GM18520 (cell line): ENCODE results near the gene STARD13.

Experiments
- ATAC-seq: cut with Tn5 transposase; IDR thresholded peaks from one replicate; pipeline ENCODE4 v1.9.1; 2021; ENCODE audit not compliant: unreplicated experiment

Gene STARD13

DNA sequence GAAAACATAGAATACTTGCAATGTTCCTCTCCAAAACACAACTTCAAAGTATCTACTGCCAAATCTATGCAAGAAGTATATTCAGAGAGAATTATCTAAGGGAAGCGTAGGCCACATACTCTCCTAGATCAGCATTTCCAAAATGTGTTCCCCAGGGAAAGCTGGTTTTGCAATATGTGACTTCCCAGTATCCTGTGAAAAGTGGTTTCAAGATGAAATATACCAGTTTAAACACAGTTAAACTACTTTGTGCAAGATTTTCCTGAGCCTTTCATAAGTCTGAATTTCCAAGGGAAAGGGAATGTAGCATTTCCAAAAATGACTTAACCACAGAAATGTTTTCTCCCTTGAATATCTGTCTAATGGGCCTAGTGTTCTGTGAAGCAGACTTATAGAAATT is 7.6 kb downstream of the STARD13 start:
- ATAC-seq = no peak

GRCh38 chr13:33277037-33277740 is 8.4 kb downstream of the STARD13 start:
- no peak for ATAC-seq

DNA sequence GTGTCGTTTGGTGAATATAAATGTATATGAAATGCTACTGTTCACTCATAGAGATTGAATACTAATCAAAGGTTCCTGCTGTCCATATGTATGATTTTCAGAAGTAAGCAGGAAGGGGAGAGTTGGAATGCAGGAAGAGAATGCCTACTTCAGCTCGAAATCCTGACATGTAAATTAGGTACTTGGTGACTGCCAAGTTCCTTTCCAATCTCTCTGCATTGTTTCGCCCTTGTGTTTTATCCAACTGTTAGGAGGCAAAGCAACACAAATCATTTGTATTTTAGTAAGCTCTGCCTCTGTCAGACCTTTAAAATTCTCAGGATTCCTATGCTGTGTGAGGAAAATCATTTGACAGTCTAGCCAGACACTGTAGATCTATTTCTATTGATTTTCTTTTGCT is 9.0 kb downstream of the STARD13 start:
- no peak for ATAC-seq

- ATAC-seq = no peak
Measured at GRCh38 chr13:33275916-33276315, 9.6 kb downstream of the STARD13 start.

DNA sequence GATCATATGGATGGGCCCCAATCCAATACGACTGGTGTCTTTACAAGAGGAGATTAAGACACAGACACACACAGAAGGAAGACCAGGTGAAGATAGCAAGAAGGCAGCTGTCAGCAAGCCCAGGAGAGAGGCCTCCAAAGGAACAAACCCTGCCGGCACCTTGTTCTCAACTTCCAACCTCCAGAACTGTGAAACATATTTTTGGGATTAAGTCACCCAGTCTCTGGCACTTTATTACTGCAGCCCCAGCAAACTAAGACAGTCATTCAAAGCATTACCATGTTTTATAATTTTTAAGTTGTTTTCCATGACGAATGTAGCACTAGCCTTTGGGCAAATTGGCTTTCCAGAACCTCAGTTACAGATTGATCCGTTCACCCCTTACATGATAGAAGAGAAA is 11.3 kb downstream of the STARD13 start:
- ATAC-seq = no peak

GRCh38 chr13:33272531-33273124 is 12.9 kb downstream of the STARD13 start:
- no peak for ATAC-seq

DNA sequence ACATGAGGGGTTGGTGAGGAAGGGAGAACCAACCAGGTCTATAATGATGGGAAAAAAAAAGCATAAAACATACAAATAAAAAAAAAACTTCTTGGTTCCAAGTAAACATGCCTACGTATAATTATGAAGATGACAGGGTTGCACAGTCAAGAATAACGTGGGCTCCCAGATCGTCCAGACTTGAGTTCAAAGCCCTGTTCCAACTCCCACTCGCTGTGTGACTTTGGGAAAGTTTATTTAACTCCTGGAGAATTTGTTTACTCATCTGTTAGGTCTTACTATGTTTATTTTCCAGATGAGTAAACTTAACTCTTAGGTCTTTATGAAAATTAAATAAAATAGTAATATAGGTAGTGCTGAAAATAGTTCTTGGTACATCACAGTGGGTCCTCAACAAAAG is 13.8 kb downstream of the STARD13 start:
- ATAC-seq = no peak

- ATAC-seq = no peak
Measured at GRCh38 chr13:33270895-33271538, 14.5 kb downstream of the STARD13 start.

DNA sequence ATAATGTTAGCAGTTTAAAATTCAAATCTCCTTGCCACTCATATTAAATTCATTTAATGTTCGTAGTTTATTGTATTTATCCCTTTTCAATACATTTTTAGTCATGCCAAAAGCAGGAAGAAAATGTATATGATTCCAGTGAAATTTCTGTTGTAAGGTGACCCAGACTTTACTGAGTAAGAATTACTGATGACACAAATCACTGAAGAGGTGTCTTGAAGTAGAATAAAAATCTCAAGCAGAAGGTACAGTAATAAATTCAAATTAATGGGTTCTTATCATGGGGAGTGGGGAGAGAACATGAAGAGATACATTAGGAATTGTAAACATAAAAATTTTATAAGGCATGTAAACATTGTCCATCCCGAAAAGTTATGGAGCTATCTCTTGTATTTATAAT is 19.9 kb downstream of the STARD13 start:
- no peak for ATAC-seq

DNA sequence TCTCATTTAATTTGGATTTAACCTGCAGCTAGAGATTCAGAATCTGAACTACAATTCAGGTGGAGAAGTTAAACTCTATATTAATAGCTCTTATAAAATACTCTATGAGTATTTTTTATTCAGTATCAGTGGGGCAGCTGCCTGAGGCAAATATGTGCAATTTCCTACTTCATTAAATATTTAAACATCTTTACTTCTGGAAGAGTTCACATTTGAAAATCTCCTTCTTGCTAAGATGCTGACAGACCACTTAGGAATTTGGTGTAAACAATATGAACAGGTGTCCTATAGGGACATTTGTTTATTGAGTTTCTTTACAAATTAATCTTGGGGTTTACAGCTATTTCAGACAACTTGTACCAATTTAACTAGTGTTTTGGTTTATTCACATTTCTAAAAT is 20.4 kb downstream of the STARD13 start:
- no peak for ATAC-seq

- no peak for ATAC-seq
Measured at GRCh38 chr13:33264620-33264978, 21.0 kb downstream of the STARD13 start.

DNA sequence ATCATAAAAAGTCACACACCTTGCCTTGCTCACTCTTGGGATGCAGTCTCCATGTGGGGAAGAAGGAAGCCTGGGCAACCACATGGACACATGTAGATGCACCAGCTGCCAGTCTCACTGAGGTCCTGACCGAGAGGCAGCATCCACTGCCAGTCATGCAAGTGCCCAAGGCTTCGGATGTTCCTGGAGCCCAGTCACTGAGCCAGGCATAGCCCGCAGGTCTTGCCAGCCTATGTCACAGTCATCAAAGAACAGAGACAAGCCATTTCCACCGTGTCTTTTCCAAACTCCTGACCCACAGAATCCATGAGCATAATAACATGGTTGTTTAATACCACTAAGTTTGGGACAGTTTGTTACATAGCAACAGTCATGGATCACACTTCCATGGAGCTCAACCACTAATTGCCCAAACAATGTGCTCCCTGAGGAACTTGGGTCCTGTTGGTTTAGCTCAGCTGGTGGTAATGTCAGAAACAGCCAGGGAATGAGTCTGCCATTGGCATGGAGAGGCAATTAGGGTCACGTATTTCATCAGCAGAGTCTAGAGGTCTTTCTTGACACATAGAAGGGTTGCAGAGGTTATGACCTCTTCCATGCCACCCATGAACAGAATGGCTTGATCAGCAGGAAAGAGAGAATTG is 21.5 kb downstream of the STARD13 start:
- ATAC-seq = no peak

DNA sequence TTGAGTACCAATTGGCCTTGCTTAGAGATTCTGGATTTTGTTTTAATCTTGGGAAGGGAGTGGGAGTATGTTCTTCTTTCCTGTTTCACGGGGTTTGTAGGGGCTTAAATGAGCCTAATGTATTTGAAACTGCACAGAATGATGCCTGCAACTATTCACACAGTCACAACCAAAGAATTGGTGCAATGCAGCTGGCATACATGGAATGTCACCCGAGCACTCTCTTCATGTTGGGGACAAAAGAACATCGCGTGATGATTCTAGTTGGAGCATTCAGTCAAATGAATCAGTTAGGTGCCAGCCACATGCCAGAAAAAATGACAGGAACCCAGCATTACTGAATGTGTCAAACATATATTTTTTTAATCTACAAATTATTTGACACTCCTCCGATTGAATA is 22.1 kb downstream of the STARD13 start:
- ATAC-seq = no peak

- no peak for ATAC-seq
Measured at GRCh38 chr13:33262997-33263396, 22.6 kb downstream of the STARD13 start.

DNA sequence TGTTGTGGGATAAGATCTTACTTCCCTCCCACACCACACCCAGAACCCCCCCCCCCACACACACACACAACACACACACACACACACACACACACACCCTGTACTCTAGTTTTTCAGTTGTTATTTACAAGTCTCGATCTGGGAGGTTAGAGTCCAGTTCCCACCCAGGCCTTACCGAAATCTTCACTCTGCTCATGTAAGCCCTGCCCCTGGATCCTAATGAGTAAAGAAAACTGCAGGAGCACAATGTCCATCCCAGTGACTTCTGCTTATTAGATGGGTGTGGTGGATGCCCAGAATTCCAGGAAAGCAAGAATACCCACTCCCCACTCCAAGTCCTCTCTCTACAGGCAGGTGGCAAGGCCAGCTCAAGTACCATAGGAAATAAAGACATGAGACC is 23.0 kb downstream of the STARD13 start:
- ATAC-seq = no peak

DNA sequence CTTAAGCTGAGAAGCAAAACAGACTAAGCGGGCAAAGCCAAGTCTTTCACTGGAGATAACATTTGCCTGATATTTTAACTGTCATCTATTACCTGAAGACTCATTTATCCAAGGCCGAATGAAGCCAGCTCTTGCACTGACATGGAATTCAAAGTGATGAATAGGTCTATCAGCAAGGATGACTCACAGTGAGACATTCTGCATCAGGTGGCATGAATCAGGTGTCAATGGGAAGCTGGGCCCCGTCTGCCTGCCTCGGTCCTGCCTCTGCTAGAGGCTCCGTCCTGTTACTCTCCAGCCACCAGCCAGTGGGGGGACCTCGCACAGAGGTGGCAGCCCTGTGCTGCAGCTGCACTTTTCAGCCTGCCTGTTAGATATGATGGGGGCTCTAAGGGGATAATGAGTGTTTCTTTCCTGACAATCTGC is 23.5 kb downstream of the STARD13 start:
- no peak for ATAC-seq

GRCh38 chr13:33261387-33262061 is 24.0 kb downstream of the STARD13 start:
- ATAC-seq = no peak

- no peak for ATAC-seq
Measured at GRCh38 chr13:33260168-33261098, 25.1 kb downstream of the STARD13 start.

DNA sequence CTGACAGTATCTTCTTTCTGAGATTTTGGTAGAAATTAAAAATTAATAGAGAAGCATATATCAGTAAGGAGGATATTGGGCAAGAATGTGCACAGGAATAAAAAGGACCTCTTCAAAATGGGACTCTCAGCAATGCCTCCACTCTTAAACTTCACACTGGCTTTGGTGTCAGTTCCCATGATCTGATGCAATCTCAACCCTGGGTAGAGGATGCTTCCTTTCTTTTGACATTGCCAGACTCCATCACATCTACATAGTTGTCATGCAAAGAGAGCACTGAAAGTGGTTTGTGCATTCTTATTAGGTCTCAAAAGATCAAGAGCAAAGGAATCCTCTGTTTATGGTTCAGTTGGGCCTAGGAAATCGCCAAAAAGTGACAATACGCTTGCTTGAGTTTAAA is 26.3 kb downstream of the STARD13 start:
- no peak for ATAC-seq

- no peak for ATAC-seq
Measured at GRCh38 chr13:33258808-33259193, 26.8 kb downstream of the STARD13 start.
